GM10847 (cell line): ENCODE results near the gene TMEM242.
A peak's percentile ranks its signal among the peaks of the same experiment; 100 is the strongest.

Experiments
- POLR2A ChIP-seq: IDR thresholded peaks from 2 replicates; pipeline ENCODE4 v1.6.1; 2011; ENCODE audit not compliant: insufficient read length; ENCODE audit errors: extremely low read depth

Gene TMEM242

GRCh38 chr6:157323255-157323965, at the start of gene TMEM242:
Gene TMEM242, minus strand, starts transcription at chr6:157323519. Its CDS starts 20 bp downstream, at chr6:157323499.
- peak; percentile 91 for TF ChIP-seq POLR2A

DNA sequence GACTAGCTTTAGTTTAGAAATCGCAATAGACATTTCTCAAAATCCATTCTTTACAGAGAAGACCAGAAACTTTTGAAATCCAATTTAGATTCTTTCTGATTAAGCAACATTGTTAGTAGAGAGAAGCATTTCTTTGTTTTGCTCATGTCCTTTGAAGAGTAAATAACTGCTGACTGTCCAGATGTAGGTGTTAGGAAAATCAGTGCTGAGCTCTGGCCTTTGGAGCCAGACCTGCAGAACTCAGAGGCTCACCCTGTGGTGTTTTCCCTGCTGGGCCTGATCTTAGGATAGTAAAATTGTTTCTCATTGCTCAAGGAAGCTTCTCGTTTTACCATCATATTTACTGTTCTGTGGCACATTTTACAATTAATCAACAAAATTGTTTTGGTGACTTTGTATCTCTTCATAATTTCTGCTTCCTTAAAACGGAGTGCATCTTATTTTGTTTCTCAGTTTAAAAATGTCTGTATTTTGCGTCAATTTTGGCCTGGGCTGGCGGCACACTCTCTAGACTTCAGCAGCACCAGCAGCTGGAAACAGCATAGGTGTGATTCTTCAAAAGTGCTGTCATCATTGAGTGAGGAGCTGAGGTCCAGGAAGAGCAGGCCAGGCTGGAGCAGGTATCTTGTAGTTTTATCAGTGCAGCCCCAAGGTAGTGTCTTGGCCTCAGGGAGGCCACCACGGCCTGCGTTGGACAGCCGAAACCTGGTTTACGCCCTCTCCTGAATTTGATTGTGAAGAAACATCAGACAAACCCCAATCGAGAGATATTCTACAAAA, 49.4 kb upstream of the TMEM242 start:
- no peak for TF ChIP-seq POLR2A

- no peak for TF ChIP-seq POLR2A
Measured at GRCh38 chr6:157370755-157371154, 47.4 kb upstream of the TMEM242 start.

DNA sequence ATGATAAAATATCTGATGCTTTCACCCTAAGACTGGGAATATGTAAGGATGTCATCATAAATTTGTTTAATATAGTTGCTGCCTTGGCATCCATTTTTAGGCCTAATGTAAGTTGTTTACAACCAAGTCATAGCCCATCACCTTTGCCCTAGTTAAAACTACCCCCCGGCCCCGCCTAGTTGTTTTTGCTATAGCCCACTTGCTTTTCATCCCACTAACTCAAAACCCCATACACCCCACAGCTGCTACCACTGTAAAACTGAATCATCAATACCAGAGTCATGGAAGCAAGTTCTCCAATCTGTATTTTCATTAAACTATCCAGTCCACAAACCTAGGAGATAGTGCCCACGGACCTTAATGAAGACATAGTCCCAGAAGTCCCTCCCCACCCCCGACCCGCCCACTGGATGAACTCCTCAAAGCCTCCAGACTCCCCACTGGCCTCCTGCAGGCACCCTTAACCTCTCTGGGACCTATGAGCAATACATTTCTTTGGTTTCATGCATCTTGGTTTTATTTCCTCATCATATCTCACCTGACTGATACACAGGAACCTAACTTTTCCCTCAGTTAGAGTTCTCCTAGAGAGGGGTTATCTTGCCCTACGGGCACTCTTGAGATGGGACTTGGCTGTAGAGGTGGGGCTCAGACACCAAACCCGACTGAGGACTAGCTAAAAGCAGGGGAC, 45.2 kb upstream of the TMEM242 start:
- no peak for TF ChIP-seq POLR2A

- no peak for TF ChIP-seq POLR2A
Measured at GRCh38 chr6:157366648-157367047, 43.3 kb upstream of the TMEM242 start.

DNA sequence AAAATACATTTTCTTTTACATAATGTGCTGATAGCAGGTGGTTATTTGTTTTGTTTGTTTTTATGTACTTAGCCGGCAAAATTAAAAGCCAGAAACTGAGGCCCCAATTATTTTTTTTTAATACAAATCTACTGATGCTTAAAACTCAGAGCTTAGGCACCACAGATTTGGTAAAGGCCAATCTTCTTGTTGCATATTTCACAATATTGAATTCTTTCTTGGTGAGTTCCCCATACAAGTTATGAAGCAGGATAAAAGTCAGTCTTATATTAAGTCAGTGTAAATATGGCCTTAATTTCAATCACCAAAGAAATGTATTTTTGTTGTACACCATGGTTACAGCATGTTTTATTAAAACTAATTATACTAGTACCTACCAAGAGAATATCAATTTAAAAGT, 41.4 kb upstream of the TMEM242 start:
- no peak for TF ChIP-seq POLR2A

GRCh38 chr6:157361886-157362285, 38.6 kb upstream of the TMEM242 start:
- TF ChIP-seq POLR2A, result no peak

GRCh38 chr6:157358287-157358686, 35.0 kb upstream of the TMEM242 start:
- TF ChIP-seq POLR2A, result no peak

DNA sequence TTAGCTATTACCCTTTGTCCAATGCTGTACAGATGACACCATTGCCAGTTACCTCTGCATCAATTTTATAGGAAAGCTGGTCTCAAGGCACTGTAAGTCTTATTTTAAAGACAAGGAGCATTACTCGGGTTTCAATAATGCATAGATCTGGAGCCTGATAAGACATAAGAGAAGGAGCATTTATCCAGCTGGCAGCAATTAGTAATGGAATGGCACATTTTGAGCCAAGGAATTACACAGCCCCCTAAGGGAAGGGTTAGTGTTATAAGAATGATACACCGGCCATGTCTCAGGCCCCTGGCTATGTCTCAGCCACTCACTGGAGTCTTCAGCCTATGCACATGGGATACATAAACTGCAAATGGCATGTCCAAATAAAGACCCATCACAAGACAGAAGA, 23.1 kb upstream of the TMEM242 start:
- no peak for TF ChIP-seq POLR2A

DNA sequence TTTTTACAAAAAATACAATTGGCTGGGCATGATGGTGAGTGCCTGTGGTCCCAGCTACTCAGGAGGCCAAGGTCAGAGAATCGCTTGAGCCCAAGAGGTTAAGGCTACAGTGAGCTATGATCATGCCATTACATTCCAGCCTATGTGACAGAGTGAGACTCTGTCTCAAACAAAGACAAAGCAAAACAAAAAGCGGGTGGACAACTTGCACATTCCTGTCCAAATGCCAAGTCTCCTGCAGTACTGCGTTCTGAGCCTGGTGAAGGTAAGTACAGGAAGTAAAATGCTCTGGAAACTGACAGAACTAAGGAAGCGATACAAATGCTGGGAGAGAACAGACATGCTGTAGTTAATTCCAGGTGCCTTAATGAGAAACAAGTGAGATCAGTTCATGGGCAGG, 20.4 kb upstream of the TMEM242 start:
- TF ChIP-seq POLR2A, result no peak

GRCh38 chr6:157339432-157339831, 16.1 kb upstream of the TMEM242 start:
- TF ChIP-seq POLR2A, result no peak

GRCh38 chr6:157337751-157338150, 14.4 kb upstream of the TMEM242 start:
- no peak for TF ChIP-seq POLR2A

- no peak for TF ChIP-seq POLR2A
Measured at GRCh38 chr6:157335829-157336228, 12.5 kb upstream of the TMEM242 start.

- no peak for TF ChIP-seq POLR2A
Measured at GRCh38 chr6:157333956-157334355, 10.6 kb upstream of the TMEM242 start.

DNA sequence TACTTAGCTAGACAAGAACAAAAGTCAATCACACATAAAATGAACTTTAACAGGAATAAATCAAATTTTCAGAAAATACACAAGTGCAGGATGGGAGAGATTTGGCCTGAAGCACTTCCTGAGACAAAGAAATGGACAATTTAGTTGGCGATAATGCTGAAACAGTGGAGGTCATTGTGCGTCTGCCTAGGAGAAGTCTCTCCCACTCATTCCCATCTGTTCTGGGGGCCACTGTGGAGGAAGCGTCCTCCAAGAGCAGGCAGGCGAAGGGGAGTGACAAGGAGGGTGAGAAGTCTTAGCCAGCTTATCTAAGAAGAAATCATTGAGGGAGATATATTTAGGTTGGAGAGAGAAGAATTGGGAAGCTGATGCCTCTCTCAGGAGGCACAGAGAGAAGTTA, 10.2 kb upstream of the TMEM242 start:
- no peak for TF ChIP-seq POLR2A

- no peak for TF ChIP-seq POLR2A
Measured at GRCh38 chr6:157332813-157333212, 9.5 kb upstream of the TMEM242 start.

DNA sequence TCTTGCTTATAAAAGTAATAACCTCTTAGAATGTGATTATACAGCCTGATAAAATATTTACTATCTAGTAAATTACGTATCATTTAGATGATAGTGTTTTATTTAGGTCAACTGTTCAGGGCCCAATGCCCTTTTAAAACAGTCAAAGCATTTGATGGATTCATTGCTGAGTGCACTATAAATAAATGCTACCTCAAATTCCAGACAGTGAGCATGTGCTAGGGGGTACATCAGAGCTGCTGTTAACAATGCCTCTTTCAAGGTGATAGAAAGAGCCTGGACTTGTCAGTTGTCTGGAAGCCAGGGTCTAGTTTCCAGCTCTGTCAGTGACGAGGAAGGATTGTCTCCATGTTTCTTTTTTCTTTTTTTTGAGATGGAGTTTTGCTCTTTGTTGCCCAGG, 7.5 kb upstream of the TMEM242 start:
- no peak for TF ChIP-seq POLR2A

- TF ChIP-seq POLR2A, result no peak
Measured at GRCh38 chr6:157329829-157330228, 6.5 kb upstream of the TMEM242 start.
